Keratinocyte (primary cell): ENCODE measurements around the gene IL1RAPL1. TPM values are rescaled to one million over a fixed set of nuclear protein-coding genes. Genes with fewer than 3 reads are reported as not detected.

ENCODE experiments used
- DNase-seq: peaks from one replicate; pipeline ENCODE4 v3.0.0-alpha.2; 2011; ENCODE audit warnings: low read depth, missing footprints, low spot score
- FAIRE-seq: peaks from 2 replicates; lab custom pipeline; 2011; peaks lifted over from hg19 to GRCh38; lab: Jason Lieb, UNC
- H2AFZ ChIP-seq: 2 replicates; pipeline ENCODE4 v1.6.0; 2012; ENCODE audit warnings: low read length, control low read depth, inconsistent platforms; ENCODE audit not compliant: control insufficient read depth
- H3K27ac ChIP-seq: 2 replicates; pipeline ENCODE4 v1.5.1; 2011; ENCODE audit warnings: low read length; ENCODE audit not compliant: control insufficient read depth, insufficient read depth
- H3K27me3 ChIP-seq: 3 replicates; pipeline ENCODE4 v1.6.0; 2011; ENCODE audit warnings: low read length; ENCODE audit not compliant: control insufficient read depth, insufficient read depth; ENCODE audit errors: extremely low read depth
- H3K36me3 ChIP-seq, 2 experiments: 2 replicates in 1 of 2; 3 replicates in 1 of 2; pipeline ENCODE4 v1.5.1; 2011; ENCODE audit warnings: low read length in 2 of 2, mild to moderate bottlenecking in 1 of 2; ENCODE audit not compliant: control insufficient read depth in 2 of 2, insufficient read depth in 2 of 2; ENCODE audit errors: extremely low read depth in 1 of 2
- H3K4me1 ChIP-seq: 3 replicates; pipeline ENCODE4 v1.5.1; 2011; ENCODE audit warnings: low read length; ENCODE audit not compliant: control insufficient read depth, insufficient read depth; ENCODE audit errors: extremely low read depth
- H3K4me2 ChIP-seq: 3 replicates; pipeline ENCODE4 v1.6.0; 2011; ENCODE audit warnings: low read depth, low read length; ENCODE audit not compliant: control insufficient read depth, insufficient read depth; ENCODE audit errors: extremely low read depth
- H3K4me3 ChIP-seq, 3 experiments: fragments of 200-600 bp in 1 of 3; sonication (generic) in 1 of 3; 2 replicates in 2 of 3; 3 replicates in 1 of 3; pipeline ENCODE4 v1.5.1; 2011 to 2016; ENCODE audit warnings: low read length in 3 of 3, mild to moderate bottlenecking in 3 of 3, control low read depth in 2 of 3, inconsistent platforms in 1 of 3, low read depth in 1 of 3, mixed read lengths in 1 of 3, mixed run types in 1 of 3, moderate library complexity in 1 of 3; ENCODE audit not compliant: control insufficient read depth in 2 of 3, insufficient read depth in 2 of 3; ENCODE audit errors: extremely low read depth in 1 of 3
- H3K79me2 ChIP-seq: 2 replicates; pipeline ENCODE4 v1.6.0; 2012; ENCODE audit warnings: low read length; ENCODE audit not compliant: control insufficient read depth, insufficient read depth
- H3K9ac ChIP-seq: 3 replicates; pipeline ENCODE4 v1.6.0; 2011; ENCODE audit warnings: low read length; ENCODE audit not compliant: control insufficient read depth, insufficient read depth; ENCODE audit errors: extremely low read depth
- H3K9me1 ChIP-seq: 3 replicates; pipeline ENCODE4 v1.6.0; 2011; ENCODE audit warnings: low read length; ENCODE audit not compliant: control insufficient read depth, insufficient read depth; ENCODE audit errors: extremely low read depth
- H3K9me3 ChIP-seq: 2 replicates; pipeline ENCODE4 v1.5.1; 2012; ENCODE audit warnings: low read depth, low read length; ENCODE audit not compliant: control insufficient read depth
- H4K20me1 ChIP-seq: 3 replicates; pipeline ENCODE4 v1.6.0; 2011; ENCODE audit warnings: low read length; ENCODE audit not compliant: control insufficient read depth, insufficient read depth; ENCODE audit errors: extremely low read depth
- CTCF ChIP-seq, 3 experiments: IDR thresholded peaks in 1 of 3; conservative IDR thresholded peaks in 1 of 3; optimal IDR thresholded peaks in 1 of 3; 2 replicates in 2 of 3; 3 replicates in 1 of 3; pipeline versions ENCODE3 to v1.5.1; 2011; ENCODE audit warnings: low read length in 3 of 3, mild to moderate bottlenecking in 3 of 3, moderate library complexity in 2 of 3, control low read depth in 1 of 3, inconsistent platforms in 1 of 3; ENCODE audit not compliant: insufficient read depth in 2 of 3; ENCODE audit errors: extremely low read depth in 1 of 3
- EZH2 ChIP-seq: IDR thresholded peaks from one replicate; pipeline ENCODE4 v1.6.1; 2012; ENCODE audit warnings: inconsistent platforms, mild to moderate bottlenecking, low read length, moderate library complexity
- dilution Hi-C: fragments of 300-500 bp; cut with MboI; formaldehyde crosslinking; loops from one replicate; pipeline ENCODE4 v1.7.0; 2020; ENCODE audit warnings: low sequenced_read_pairs; ENCODE audit not compliant: extremely low pct_ligation_motif_present
- polyA plus RNA-seq, 5 experiments: library from polyadenylated mRNA; depleted of rRNA in 3 of 5; stranded (reverse) in 3 of 5; stranded (forward) in 1 of 5; unstranded in 1 of 5; fragments of >200 nt; gene quantifications; 1 replicate in 1 of 5; 2 replicates in 3 of 5; 3 replicates in 1 of 5; pipeline versions ENCODE4 v1.2.1 to v1.2.3, GENCODE V29; 2011 to 2012; ENCODE audit warnings: missing spikeins in 2 of 5, low read depth in 1 of 5, low replicate concordance in 1 of 5

The IL1RAPL1 gene
- polyA plus RNA-seq, 1 donor (not counting 4 experiments of a cell fraction or from before 2014, with no cell fraction given), result 2.8 TPM

- no peaks in the 10 kb centered on the region for H3K9me1 ChIP-seq
- no peak for FAIRE-seq
- H3K4me2 ChIP-seq, result no peak overlapping the region
- H3K27me3 ChIP-seq, result no peaks in the 10 kb centered on the region
- no peaks in the 10 kb centered on the region for H4K20me1 ChIP-seq
- no peak overlapping the region for H3K4me3 ChIP-seq
- no peaks in the 10 kb centered on the region for H3K4me1 ChIP-seq
- dilution Hi-C loops, result no loop called here
- H3K36me3 ChIP-seq, result no peaks in the 10 kb centered on the region
- no peaks in the 10 kb centered on the region for H3K9me3 ChIP-seq
- H2AFZ ChIP-seq, result no peak overlapping the region
- no peak overlapping the region for H3K27ac ChIP-seq
- no peak for DNase-seq
- no peak overlapping the region for H3K9ac ChIP-seq
- H3K79me2 ChIP-seq, result no peaks in the 10 kb centered on the region
- no peak for TF ChIP-seq CTCF (optimal IDR thresholded peaks at IDR 0.05 in 1 of 3, IDR thresholded peaks at IDR 0.05 in 1 of 3, conservative IDR thresholded peaks at IDR 0.05 in 1 of 3; ENCODE audit: extremely low read depth in 1 of 3, insufficient read depth in 2 of 3, low read length in 3 of 3)
- TF ChIP-seq EZH2, result no peak
Measured at GRCh38 chrX:28880136-28880535, 292.9 kb downstream of the IL1RAPL1 start.

- Histone ChIP-seq H2AFZ (no peak overlapping the region), H4K20me1 (no peaks in the 10 kb centered on the region), H3K36me3 (no peaks in the 10 kb centered on the region), H3K4me2 (no peak overlapping the region), H3K4me1 (no peaks in the 10 kb centered on the region), H3K27ac (no peak overlapping the region), H3K9me3 (no peaks in the 10 kb centered on the region), H3K4me3 (no peak overlapping the region), H3K79me2 (no peaks in the 10 kb centered on the region), H3K9me1 (no peaks in the 10 kb centered on the region), H3K27me3 (no peaks in the 10 kb centered on the region), H3K9ac (no peak overlapping the region)
- FAIRE-seq (no peak), DNase-seq (no peak)
- no peak for TF ChIP-seq CTCF (optimal IDR thresholded peaks at IDR 0.05 in 1 of 3, IDR thresholded peaks at IDR 0.05 in 1 of 3, conservative IDR thresholded peaks at IDR 0.05 in 1 of 3; ENCODE audit: extremely low read depth in 1 of 3, insufficient read depth in 2 of 3, low read length in 3 of 3)
- no peak for TF ChIP-seq EZH2
- dilution Hi-C loops, result no loop called here
Measured at GRCh38 chrX:28884823-28885222, 297.6 kb downstream of the IL1RAPL1 start.
